Endothelial cell of umbilical vein (primary cell): ENCODE results near the gene NEU1. TPM values are rescaled to one million over a fixed set of nuclear protein-coding genes. Genes with fewer than 3 reads are reported as not detected.
"Not testable (repeated sequence)": the region's sequence is repeated elsewhere in the genome, so short reads cannot be mapped to it uniquely, and the experiment has no call there.

Source experiments
- BruUV-seq: library from RNA; stranded (reverse); fragments of 400-500 nt; replicated peaks from 2 replicates; lab custom pipeline; 2021; lab: Mats Ljungman, UMichigan
- CTCF ChIA-PET: fragments of 300-600, 350-600 bp; sonication (Branson Sonifier 250); formaldehyde crosslinking; loops from one replicate; lab custom pipeline; 2021; ENCODE audit warnings: antibody characterized with exemption, inconsistent platforms; lab: Charles Lee
- POLR2A ChIA-PET: fragments of 300-600, 350-600 bp; sonication (Branson Sonifier 250); formaldehyde crosslinking; loops from one replicate; lab custom pipeline; 2021; ENCODE audit warnings: antibody characterized with exemption, inconsistent platforms; lab: Charles Lee
- DNase-seq: peaks from one replicate; pipeline ENCODE4 v3.0.0-alpha.2; 2011; ENCODE audit warnings: low read depth, low spot score
- FAIRE-seq: peaks from 2 replicates; lab custom pipeline; 2011; peaks lifted over from hg19 to GRCh38; lab: Jason Lieb, UNC
- H2AFZ ChIP-seq: 2 replicates; pipeline ENCODE4 v1.6.0; 2012; ENCODE audit warnings: low read depth, low read length, control low read depth, inconsistent platforms
- H3K27ac ChIP-seq: 2 replicates; pipeline ENCODE4 v1.5.1; 2011; ENCODE audit warnings: low read depth, mild to moderate bottlenecking, control low read depth, low read length, moderate library complexity; ENCODE audit not compliant: insufficient read depth
- H3K27me3 ChIP-seq, 2 experiments: 2 replicates each; pipeline versions ENCODE4 v1.6.0 to v1.6.1; 2011; ENCODE audit warnings: low read length in 2 of 2, mixed read lengths in 1 of 2; ENCODE audit not compliant: control insufficient read depth in 2 of 2, insufficient read depth in 2 of 2
- H3K36me3 ChIP-seq, 2 experiments: 2 replicates in 1 of 2; 3 replicates in 1 of 2; pipeline ENCODE4 v1.5.1; 2011; ENCODE audit warnings: low read length in 2 of 2, mild to moderate bottlenecking in 1 of 2, moderate library complexity in 1 of 2; ENCODE audit not compliant: control insufficient read depth in 2 of 2, insufficient read depth in 2 of 2; ENCODE audit errors: extremely low read depth in 1 of 2
- H3K4me1 ChIP-seq: 3 replicates; pipeline ENCODE4 v1.5.1; 2011; ENCODE audit warnings: mild to moderate bottlenecking, low read length; ENCODE audit not compliant: control insufficient read depth, insufficient read depth; ENCODE audit errors: extremely low read depth
- H3K4me2 ChIP-seq: 2 replicates; pipeline ENCODE4 v1.6.1; 2011; ENCODE audit warnings: low read length, control low read depth, mixed read lengths; ENCODE audit not compliant: insufficient read depth
- H3K4me3 ChIP-seq, 3 experiments: fragments of 200-600 bp in 1 of 3; sonication (generic), shearing (Covaris generic) in 1 of 3; replicated peaks in 1 of 3; 2 replicates each; pipeline ENCODE4 v1.5.1; 2011 to 2016; ENCODE audit warnings: control low read depth in 3 of 3, low read length in 3 of 3, mild to moderate bottlenecking in 2 of 3, inconsistent platforms in 1 of 3, low read depth in 1 of 3, moderate library complexity in 1 of 3; ENCODE audit not compliant: insufficient read depth in 1 of 3
- H3K79me2 ChIP-seq: 2 replicates; pipeline ENCODE4 v1.6.0; 2012; ENCODE audit warnings: low read length, inconsistent platforms; ENCODE audit not compliant: control insufficient read depth, insufficient read depth
- H3K9ac ChIP-seq: replicated peaks from 2 replicates; pipeline ENCODE3; 2011; ENCODE audit warnings: low read length, control low read depth; ENCODE audit not compliant: insufficient read depth; ENCODE audit errors: extremely low read depth
- H3K9me1 ChIP-seq: replicated peaks from 3 replicates; pipeline ENCODE4 v1.6.0; 2011; ENCODE audit warnings: mild to moderate bottlenecking, low read length; ENCODE audit not compliant: control insufficient read depth, insufficient read depth; ENCODE audit errors: extremely low read depth
- H3K9me3 ChIP-seq: replicated peaks from 2 replicates; pipeline ENCODE4 v1.5.1; 2012; ENCODE audit warnings: low read length, inconsistent platforms; ENCODE audit not compliant: control insufficient read depth, insufficient read depth
- H4K20me1 ChIP-seq: replicated peaks from 2 replicates; pipeline ENCODE3; 2011; ENCODE audit warnings: mild to moderate bottlenecking, low read length; ENCODE audit not compliant: control insufficient read depth, insufficient read depth; ENCODE audit errors: extremely low read depth
- CTCF ChIP-seq, 2 donors: IDR thresholded peaks; 1 replicate in 1 of 2; 2 replicates in 1 of 2; pipeline ENCODE4 v1.5.1; 2011; ENCODE audit warnings: low read length in 2 of 2, mild to moderate bottlenecking in 2 of 2, moderate library complexity in 2 of 2, control low read depth in 1 of 2, inconsistent platforms in 1 of 2, low read depth in 1 of 2; ENCODE audit not compliant: insufficient read depth in 1 of 2; ENCODE audit errors: extremely low read depth in 1 of 2
- EZH2 ChIP-seq: IDR thresholded peaks from 2 replicates; pipeline ENCODE4 v1.6.1; 2012; ENCODE audit warnings: borderline replicate concordance, low read depth, mild to moderate bottlenecking, moderate library complexity, low read length, inconsistent platforms; ENCODE audit not compliant: severe bottlenecking
- FOS ChIP-seq: IDR thresholded peaks from 2 replicates; pipeline ENCODE4 v1.6.1; 2011; ENCODE audit warnings: mild to moderate bottlenecking, low read length, moderate library complexity, borderline replicate concordance; ENCODE audit not compliant: insufficient read depth
- GATA2 ChIP-seq: IDR thresholded peaks from 2 replicates; pipeline ENCODE4 v1.7.0; 2011; ENCODE audit warnings: low read depth, mild to moderate bottlenecking, moderate library complexity, mixed read lengths, low read length; ENCODE audit not compliant: insufficient read length, insufficient read depth
- JUN ChIP-seq: IDR thresholded peaks from 2 replicates; pipeline ENCODE4 v1.6.1; 2011; ENCODE audit warnings: borderline replicate concordance, low read depth; ENCODE audit not compliant: insufficient read length, insufficient read depth
- MAX ChIP-seq: IDR thresholded peaks from 2 replicates; pipeline ENCODE4 v1.6.1; 2011; ENCODE audit not compliant: insufficient read depth, insufficient read length
- MYC ChIP-seq: IDR thresholded peaks from one replicate; pipeline ENCODE4 v1.6.1; 2011; ENCODE audit warnings: mild to moderate bottlenecking, low read depth, low read length
- POLR2A ChIP-seq: IDR thresholded peaks from 2 replicates; pipeline ENCODE4 v1.6.1; 2012; ENCODE audit warnings: low read depth, mild to moderate bottlenecking, control low read depth, low read length
- POLR2AphosphoS5 ChIP-seq: IDR thresholded peaks from 2 replicates; pipeline ENCODE4 v1.6.1; 2012; ENCODE audit warnings: low read depth, mild to moderate bottlenecking, control low read depth, low read length, moderate library complexity; ENCODE audit not compliant: insufficient read depth
- dilution Hi-C: fragments of 300-500 bp; cut with MboI; formaldehyde crosslinking; loops from one replicate; pipeline ENCODE4 v1.15.0; 2019; ENCODE audit warnings: low sequenced_read_pairs; ENCODE audit not compliant: extremely low pct_ligation_motif_present
- intact Hi-C: fragments of 100-400 bp; cut with micrococcal nuclease; formaldehyde crosslinking; loops from one replicate; pipeline ENCODE4 v1.10.0; 2022
- polyA plus RNA-seq, 4 experiments: library from polyadenylated mRNA; depleted of rRNA in 3 of 4; stranded (reverse) in 3 of 4; unstranded in 1 of 4; fragments of >200 nt; gene quantifications; 2 replicates each; pipeline versions ENCODE4 v1.2.1 to v1.2.3, GENCODE V29; 2011 to 2012; ENCODE audit warnings: missing spikeins in 1 of 4
- total RNA-seq: library from RNA; stranded (reverse); gene quantifications from 2 replicates; pipeline ENCODE4 v1.2.3, GENCODE V29; 2021

Gene NEU1
- total and polyA plus RNA-seq, 2 donors (not counting 3 experiments of a cell fraction or from before 2014, with no cell fraction given) = 62.8 to 111 TPM

DNA sequence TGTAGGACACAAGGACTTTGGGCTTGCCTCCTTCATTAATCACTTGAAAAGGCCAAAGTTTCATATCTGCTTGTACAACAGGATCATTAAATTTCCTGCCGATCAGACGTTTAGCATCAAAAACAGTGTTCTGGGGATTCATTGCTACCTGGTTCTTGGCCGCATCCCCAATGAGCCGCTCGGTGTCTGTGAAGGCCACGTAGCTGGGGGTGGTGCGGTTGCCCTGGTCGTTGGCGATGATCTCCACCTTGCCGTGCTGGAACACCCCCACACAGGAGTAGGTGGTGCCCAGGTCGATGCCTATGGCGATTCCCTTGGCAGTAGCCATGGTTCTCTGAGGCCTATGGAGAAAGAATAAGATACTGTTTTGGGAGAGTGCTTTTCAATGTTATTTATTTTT, 51.0 kb downstream of the NEU1 start:
- ChIA-PET CTCF (interaction anchor here (1.4 kb wide), 1 partner anchor 19 kb away, joined by 4 read pairs; no protein-coding TSS in a partner anchor), POLR2A (no interaction called here)
- TF ChIP-seq JUN (no peak), POLR2AphosphoS5 (no peak), EZH2 (no peak), MAX (no peak), GATA2 (no peak), CTCF (IDR thresholded peaks at IDR 0.05; ENCODE audit: extremely low read depth in 1 of 2, insufficient read depth in 1 of 2, low read depth in 1 of 2, low read length in 2 of 2) (no peak), MYC (no peak), FOS (no peak), POLR2A (no peak)
- dilution Hi-C loops (no loop called here), intact Hi-C loops (no loop called here)
- Histone ChIP-seq H4K20me1 (no peaks in the 10 kb centered on the region), H3K27ac (no peak overlapping the region), H3K4me1 (peaks cover 13% of the 10 kb centered on the region), H3K4me3 (no peak overlapping the region), H3K4me2 (no peak overlapping the region), H3K79me2 (peaks cover 3% of the 10 kb centered on the region), H3K36me3 (no peaks in the 10 kb centered on the region), H3K9ac (no peak overlapping the region), H3K9me3 (no peaks in the 10 kb centered on the region), H2AFZ (no peak overlapping the region), H3K27me3 (no peaks in the 10 kb centered on the region), H3K9me1 (no peaks in the 10 kb centered on the region)
- FAIRE-seq (no peak), DNase-seq (no peak)
- no TSS peak for BruUV-seq

DNA sequence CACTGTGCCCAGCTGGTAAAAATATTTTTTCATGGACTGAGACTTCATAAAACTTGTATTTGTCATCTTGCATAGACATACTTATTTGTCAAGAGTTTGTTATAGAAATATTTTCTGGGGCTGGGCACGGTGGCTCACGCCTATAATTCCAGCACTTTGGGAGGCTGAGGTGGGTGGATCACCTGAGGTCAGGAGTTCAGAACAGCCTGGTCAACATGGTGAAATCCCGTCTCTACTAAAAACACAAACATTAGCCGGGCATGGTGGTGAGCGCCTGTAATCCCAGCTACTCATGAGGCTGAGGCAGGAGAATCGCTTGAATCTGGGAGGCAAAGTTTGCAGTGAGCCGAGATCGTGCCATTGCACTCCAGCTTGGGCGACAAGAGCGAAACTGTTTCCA, 54.0 kb downstream of the NEU1 start:
- POLR2A ChIA-PET, FAIRE-seq: not testable (repeated sequence)

More for the DNA sequence above, 54.0 kb downstream of the NEU1 start:
- H3K9me1 ChIP-seq, H3K9ac ChIP-seq, H3K27ac ChIP-seq, H4K20me1 ChIP-seq, H3K4me2 ChIP-seq, BruUV-seq, CTCF ChIA-PET, H3K9me3 ChIP-seq, H3K4me3 ChIP-seq, H3K36me3 ChIP-seq, dilution Hi-C loops, DNase-seq, H2AFZ ChIP-seq, intact Hi-C loops, H3K27me3 ChIP-seq: not testable (repeated sequence)
- peaks cover 21% of the 10 kb centered on the region for H3K79me2 ChIP-seq
- peaks cover 16% of the 10 kb centered on the region for H3K4me1 ChIP-seq
